ENCODE measurements around the gene FYN.

The FYN gene

DNA sequence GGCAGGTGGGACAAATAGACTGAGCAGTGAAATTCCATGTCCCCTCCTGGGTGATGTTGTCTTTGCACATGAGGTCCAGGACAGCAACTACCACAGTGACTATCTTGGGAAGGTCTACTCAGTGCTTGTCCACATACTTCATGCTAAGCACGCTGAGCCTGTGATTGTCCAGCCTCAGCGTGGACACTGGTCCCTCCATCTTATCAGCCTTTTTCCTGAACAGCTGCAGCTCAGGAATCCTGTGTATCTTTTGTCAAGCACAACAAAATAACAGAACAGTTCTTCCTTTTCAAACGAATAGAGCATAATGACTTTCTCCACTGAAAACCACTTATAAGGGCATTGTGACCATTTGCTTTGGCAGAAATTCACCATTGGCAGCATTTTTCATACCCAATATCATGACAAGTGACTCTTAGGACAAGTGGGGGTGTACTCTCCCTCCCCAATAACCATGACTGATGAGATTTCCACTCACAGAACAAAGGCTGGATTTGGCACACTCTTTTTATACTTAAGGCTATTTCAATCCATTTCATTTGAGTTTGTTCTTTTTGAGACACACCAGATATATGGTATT lies 90.3 kb downstream of the FYN start:
- no peak for DNase-seq

DNA sequence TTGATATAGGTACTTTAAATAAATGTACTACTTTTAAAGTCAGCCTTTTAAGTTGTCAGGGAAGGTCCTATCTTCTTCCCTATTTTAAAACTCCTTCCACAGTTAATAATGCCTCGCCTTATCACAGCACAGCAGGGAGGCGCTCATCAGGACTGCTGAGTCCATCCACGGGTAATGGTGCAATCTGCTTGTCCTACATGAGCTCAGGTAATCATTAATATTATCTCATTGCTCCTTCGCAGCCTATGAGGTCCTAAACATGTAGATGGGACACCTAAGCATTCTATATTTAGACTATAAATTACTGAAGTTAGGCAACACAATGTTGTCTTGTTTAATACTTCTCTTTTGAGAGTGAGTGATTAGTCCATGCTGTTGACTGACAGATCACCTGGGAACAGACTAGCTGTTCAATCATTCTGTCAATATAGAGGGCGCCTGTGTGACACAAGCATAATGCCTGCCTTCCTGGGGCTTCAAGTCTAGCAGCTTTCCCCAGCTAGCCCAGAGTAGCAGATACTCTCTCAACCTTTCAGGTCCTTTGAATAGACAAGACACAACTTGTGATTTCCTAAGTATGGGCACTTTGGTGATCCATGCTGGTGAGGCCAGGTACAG lies 91.0 kb downstream of the FYN start:
- no peak for DNase-seq

DNA sequence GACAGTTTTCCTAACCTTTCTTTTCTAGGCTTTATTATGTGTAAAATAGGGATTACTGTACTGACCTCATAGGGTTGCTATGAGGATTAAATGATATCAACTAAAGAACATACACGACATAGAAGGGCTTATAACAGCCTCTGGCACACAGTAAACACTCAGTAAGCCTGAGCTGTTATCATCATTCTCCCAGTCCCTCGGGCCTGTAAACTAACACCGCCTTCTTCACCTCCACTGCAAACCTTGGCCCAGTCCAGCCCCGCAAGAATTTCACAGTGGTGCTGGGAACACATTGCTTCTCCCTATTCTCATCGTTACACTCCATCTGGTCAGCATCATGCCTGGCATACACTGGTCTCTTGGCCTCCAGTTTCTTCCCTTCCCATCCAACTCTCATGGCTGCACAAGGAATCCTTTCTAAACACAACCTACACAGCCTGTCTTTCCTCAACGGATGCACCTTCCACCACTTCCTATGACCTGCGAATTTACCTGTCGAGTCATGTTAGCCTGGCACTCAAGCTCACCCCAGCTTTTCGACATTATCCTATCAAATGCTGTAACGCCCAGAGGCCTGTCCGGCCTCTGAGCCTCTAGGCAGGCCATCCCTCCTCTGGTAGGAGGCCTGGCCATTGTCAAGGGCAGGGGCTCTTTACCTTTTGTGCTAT lies 92.1 kb downstream of the FYN start:
- no peak for DNase-seq

DNA sequence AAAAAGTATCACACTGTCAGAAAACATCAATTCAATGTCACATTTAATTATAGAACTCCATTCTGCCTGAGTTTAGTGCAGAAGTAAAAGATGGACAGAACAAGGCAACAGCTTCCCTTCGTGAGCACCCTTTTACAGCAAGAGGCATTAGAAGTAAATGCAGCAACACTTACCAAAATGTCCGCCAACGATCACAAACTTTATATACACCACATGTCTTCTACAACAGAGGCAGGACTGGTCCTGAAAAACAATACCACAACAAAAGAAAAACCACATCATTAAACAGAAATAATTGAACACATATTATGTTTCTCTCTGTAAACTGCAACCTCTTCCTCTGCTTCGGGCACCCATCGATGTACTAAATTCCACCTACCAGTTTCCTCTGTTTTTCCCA lies 92.9 kb downstream of the FYN start:
- no peak for DNase-seq

DNA sequence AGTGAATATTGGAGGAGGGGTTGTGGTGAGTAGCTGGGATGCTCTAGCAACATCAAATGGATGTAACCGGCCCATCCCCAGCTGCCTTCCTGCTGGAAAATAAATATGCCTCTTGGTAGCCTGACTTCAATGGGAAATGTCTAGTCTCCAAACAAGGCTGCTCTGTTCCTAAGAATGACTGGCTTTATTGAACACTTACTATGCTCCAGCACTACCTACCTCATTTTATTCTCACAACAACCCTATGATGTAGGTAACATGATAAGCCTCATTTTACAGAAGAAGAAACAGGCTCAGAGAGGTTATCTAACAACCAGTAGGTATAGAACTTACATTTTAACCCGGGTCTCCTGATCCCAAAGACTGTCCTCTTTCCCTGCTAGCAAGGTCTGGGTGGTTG lies 93.6 kb downstream of the FYN start:
- no peak for DNase-seq

DNA sequence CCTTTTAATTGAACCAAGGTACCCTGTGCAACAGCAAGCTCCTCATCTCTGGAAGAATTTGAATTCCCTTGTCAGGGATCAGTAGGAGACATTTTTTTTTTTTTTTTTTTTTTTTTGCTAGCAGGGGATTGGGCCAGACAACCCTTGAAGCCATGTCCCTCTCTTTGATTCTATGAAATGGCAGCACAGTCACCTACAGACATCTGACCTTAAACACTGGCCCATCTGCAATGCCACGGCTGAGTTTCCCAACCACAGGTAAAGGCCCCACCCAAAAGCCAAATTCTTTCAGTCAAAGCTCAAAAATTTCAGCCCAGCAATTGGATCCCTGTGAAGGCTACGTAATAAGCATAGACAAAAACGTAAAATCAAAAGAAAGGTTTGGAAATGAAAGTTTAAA lies 94.2 kb downstream of the FYN start:
- DNase-seq = no peak

DNA sequence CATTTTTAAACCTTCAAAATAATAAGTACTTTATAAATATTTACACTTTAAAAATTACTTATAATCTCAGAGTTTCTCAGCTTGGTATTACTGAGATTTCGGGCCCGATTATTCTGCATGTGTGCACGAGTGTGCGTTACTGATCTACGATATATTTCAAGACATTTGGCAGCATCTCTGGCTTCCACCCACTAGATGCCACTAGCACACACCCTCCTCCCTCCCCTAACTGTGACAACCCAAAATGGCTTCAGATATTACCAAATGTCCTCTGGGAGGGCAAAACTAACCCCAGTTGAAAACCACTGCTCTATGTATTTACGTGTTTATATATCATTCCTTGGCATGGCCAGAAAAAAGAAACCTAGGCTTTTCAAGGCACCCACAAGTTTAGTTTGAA lies 95.9 kb downstream of the FYN start:
- peak; percentile 52 for DNase-seq

DNA sequence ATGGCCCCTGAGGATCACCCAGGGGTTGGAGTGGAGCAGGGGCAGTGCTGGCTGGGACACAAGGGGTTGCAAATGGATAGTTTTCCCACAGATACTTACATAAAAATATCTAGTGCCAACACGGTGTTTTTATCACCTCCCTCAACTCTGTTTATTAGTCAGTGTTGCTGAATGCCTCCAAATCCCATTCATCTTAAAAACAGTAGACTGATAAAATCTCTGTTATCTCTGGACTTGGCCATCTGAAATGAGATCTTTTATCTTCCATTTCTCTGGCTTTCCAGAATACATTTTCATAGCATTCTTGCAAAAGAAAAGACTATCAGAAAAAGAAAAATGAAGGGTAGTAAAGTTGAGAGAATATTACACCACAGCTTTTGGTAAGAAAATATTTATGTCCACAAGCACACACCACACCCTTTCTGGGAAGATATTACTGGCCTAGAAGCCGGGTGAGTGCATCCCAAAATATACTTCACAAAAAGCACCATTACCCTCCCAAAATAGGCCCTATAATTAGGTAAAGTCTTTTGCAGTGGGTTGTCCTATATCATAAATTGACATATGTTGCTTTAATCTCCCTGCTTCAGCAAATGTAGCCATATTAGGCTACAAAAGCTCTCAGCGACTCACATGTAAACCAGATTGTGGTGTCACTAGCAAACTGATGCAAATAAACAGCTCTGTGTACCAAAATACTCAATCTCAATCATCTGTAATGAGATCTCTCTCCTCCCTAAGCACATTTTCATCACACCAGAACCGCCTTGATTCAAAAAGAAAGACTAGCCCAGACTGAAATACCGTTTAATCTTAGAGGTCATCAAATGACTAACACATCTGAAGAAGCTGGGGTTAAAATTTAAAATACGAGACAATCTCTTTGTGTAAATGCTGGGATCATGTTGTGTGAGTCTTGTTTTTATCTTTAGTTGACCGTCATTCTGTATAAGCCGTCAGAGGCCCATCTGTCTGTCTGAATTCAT lies 96.7 kb downstream of the FYN start:
- peak; percentile 62 for DNase-seq

DNA sequence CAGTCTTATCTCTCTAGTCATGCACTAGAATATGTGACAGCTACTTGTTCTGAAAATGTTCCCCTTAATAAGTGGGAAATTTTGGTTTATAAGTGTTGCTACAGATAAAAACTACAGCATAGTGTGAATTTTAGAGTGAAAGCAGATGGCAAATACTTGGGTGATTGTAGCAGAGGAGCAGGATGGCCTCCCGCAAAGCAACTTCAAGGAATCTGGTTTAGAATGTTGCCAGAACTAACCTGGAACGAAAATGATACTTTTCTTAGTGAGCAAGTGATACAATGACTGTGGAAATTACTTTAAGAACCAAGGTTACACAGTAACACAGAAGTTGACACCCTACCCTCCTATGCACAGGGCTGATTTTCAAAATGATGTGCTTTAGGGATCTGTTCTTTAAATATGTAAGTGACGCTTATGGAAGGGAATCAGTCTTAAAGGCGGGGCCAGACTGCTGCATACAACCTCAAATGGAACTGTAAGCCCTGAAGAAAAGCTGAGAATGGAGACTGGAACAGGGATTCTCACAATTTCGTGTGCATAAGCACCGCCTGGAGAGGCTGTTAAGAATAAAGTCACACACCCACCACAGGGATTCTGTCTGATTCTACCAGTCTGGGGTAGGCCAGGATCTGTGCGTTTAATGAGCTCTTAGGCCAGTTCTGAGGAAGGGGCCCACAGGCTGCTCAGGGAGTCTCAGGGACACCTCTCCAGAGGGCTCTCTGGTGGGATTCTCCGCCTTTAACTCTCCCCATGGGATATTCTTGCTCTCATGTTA lies 97.9 kb downstream of the FYN start:
- DNase-seq = no peak

DNA sequence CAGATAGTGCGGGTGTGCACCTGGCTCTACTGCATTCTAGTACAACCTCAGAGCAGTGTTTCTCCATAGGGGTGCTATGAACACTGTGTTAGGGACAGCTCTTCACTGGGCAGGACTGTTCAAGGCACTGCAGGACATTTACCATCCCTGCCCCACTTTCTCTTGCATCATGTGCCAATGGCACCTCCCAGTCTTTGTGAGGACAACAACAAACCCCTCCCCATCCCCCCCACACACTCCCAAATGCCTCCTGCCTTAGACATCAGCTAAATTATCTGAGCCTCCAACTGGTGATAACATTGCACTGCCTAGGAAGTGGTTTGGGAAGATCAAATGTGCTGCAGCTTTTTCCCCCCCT lies 98.9 kb downstream of the FYN start:
- DNase-seq = no peak

DNA sequence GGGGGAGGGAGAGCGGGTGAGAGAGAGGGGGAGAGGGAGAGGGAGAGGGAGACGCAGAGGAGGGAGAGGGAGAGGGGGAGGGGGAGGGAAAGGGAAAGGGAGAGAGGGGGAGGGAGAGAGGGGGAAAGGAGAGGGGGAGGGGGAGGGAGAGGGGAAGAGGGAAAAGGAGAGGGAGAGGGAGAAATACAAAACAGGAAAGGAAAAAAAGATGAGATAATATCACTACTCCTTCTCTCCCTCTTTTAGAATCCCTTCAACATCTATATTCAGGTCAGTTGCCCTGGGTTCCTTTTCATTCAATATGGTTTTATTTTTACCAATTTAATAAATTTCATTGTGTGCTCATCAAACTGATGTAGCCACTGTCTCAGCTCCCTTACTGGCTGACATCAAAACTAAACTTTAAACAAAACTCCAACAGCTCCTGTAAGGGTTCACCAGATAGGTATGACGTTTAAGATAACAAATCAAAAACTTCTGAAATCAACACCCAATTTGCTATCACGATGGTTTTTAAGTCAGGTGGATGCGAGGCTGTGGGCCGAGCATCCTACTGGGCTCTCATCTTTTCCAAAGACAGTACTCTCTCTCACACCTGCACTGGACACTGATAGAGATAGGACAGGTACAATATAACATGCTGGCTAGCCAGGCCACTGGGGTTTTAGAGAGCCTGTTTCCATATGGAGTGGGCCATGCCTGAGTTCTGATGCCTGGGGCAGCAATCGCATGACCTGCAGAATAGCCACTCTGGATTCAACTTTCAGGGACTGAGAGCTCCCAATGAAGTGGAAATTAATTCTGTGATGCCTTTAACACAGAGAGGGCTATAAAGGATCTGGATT lies 99.5 kb downstream of the FYN start:
- DNase-seq = no peak

DNA sequence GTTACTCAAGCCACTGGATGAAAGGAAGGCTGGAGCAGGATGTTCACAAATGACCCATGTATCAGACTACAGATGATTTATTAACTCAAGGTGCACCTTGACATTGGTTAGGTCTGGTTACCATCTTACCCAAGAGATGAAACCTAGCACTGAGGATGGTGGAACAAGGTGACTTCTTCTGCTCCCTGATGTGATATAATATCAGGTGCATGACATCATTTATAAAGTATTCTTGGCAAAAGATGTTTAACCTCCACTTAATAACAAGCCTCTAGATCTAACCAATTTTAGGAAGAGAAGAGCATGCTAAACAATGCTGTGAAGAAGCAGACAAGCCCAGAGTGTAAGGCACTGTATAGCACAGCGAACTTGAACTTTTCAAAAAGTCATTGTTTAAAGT lies 100.9 kb downstream of the FYN start:
- no peak for DNase-seq

DNA sequence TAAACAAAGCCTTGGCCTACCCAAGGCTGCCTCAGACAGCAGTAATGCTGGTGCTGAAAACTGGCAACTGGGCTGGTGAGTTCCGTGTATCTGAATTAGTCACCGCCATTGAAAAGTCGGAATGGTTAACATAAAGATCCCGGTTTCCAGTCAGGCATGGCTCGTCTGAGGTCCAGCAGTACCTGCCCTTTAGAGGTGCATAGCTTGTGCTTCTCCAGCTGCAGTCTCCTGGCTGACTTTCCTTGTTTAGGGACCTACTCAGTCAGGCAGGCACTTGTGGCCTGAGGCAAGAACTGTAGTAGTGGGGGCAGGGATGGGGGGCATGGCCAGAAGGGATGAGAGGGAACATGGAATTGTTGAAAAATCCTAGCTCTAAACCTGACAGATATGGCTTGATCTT lies 101.6 kb downstream of the FYN start:
- DNase-seq = no peak

DNA sequence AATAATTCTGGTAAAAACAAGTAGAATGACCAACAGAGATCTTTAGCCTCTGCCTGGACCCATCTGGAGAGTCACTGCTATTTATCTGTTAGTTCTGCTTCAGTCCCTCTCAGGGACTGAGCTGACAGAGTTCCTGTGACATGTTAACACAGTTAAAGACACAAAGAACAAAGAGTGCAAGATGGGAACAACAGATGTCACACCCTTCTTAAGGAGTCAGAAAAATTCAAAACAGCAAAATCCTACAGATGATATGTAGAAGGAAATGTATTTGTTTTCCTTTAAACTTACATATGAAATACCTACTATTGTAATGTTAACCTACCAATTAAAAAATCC lies 102.2 kb downstream of the FYN start:
- no peak for DNase-seq

DNA sequence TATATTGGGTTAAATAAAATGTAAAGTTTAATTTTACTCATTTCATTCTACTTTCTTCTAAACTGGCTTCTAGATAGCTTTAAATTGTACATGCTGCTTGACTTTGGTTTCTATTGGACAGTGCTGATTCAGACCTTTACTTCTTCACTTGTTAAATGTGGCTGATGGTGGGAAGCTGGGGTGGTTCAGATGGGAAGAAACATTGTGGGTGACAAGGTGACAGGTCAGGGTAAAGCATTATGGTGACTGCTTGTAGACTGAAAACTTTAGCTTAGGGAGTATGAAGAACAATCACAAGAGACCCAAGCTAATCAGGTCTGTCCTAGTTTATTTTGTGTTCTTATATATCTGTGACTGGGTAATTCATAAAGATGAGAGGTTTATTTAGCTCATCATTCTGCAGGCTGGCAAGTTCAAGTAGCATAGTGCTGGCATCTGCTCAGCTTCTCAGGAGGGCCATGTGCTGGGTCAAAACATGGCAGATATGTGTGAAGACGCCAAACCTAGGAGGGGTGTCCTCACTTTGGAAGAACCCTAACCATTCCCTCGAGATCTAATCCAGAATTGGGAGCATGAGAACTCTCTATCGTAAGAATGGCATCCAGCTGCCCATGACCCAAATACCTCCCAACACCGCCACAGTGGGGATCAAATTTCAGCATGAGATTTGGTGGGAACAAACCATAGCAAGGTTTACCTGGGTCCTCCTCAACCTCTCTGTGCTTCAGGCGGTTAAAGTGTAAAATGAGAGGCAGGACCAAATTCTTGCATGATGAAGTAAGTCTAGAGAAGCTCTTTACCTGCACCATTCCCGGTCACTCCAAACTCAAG lies 102.8 kb downstream of the FYN start:
- DNase-seq = no peak

DNA sequence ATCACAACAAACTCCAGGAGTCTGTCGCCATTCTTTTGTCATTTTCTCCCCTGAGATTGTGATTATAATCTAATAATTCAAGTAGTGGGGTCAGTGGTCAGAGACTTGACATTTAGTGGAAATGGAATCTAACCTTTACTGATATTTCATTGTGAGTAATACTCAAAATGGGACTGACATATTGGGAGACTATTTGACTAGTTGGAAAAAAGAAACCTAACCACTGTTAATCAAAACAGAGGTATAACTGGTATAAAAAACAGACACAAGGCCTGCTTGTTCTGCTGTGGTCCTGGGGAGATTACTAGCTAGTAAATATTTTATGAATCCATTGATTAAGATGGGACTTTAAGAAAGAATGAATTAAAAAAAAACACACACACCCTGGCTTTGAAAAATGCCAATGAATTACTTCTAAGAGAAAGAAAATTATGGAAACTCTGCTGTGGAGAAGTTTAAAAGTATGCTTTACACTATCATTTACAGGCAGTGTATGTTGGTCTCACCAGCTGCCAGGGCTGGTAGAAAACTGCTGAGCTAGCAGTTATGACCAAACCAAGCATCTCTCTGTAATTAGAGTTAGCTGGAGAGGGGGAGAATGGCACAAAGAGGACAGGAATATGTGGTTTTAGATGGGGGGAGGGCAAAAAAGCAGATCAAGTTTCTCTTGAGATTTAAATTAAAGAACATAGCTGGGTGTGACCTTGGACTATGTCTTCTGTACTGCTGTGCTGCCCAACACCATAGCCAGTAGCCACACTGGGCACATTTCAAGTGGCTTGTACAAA lies 103.7 kb downstream of the FYN start:
- no peak for DNase-seq

DNA sequence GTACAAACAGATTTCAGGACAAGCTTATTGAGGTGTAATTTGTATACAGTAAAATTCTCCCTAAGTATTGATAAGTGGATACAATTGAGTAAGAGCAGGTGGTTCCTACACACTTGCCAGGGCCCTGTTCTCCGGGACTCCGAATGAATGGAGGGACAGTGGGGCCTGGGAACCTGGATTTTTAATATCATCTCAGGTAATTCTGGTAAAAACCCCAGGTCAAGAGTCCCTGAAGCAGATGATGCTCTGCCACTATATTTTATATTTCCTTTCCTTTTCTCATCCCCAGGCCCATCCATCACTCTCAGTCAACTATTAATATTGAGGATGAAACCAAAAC lies 104.9 kb downstream of the FYN start:
- no peak for DNase-seq

DNA sequence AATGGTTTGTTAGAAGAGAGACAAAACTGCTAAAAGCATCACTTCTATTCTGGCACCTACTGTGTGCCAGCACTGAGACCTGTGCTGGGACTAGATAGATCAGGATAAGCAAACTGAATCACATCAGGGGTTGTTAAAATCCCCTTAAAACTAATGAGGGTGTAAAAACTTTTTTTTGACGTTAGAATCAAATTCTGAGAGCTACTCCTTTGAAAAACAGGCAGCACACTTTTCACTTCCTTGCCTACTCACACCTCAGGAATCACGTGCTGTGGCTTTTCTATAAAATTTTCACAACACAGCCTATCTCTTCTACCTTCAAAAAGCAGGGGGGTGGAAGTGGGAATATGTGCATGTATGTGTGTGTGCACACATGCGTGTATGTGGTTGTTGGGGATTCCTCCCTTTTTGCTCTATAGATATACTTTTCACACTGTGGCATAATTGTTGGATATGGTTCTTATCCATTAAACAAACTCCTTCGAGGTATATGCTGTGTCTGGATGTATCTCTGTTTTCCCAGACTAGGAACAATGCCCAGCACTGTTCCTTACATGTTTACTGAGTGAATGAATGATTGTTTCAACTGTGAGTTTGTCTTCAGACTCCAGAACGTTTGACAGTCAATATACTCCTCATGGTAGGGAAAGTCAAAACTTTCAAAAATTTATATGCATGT lies 105.4 kb downstream of the FYN start:
- DNase-seq = no peak

DNA sequence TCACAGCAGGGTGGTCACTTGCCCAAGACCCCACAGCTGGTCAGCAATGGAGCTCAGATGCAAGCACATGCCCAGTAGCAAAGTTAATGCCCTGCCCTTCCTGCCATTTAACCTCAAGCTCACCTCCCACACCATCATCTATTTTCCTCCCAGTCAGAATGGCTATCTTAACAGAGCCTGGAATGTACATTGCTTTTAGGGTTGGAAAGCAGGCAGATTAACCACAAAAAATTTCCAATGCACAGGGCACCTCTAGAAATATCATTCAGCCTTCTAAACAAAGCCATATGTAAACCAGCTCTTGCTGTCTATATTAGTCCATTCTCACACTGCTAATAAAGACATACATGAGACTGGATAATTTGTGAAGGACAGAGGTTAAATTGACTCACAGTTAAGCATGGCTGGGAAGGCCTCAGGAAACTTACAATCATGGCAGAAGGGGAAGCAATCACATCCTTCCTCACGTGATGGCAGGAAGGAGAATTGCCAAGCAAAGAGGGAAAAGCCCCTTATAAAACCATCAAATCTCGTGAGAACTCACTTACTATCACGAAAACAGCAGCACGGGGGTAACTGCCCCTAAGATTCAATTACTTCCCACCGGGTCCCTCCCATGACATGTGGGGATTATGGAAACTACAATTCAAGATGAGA lies 106.9 kb downstream of the FYN start:
- DNase-seq = no peak
